ENCODE measurements around the gene SLC41A1.

DNA sequence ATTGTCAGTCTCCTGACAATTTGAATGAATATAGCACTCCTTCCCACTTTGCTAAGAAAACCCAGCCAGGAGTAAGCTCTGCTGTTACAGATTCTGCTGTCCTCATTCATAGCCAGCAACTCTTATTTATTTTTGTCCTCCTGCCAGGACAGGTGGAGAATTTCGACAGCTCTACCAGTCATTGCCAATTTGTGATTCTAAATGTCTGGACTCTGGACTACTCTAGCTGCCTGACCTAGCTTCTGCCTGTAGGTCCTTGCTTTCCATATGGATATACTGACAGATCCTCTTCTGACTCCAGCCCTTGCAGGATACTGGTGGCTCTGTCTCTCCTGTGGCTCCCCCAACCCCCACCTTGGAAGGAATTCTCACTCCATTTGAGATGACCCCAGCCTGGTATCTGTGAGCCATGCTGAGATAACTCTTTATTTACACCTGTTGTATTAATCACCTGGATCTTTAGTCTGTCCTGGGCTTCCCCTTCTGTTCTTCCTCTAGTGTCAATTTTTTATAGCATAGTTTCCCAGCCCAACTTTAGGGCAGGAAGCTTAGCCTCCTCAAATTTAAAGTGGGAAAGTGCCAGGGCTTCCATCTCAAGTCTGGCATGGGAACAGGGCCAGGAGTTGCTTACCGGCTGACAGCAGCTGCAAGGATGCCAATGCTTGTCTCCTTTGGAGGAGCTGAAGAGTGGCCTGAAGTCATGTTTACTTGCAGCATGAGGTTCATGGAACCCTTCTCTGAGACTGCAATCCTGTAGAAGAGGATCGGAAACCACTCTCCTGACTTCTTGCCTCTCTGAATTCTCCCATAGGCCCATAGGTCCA is 30.2 kb upstream of the SLC41A1 start:
- TF ChIP-seq, protein P1, sequence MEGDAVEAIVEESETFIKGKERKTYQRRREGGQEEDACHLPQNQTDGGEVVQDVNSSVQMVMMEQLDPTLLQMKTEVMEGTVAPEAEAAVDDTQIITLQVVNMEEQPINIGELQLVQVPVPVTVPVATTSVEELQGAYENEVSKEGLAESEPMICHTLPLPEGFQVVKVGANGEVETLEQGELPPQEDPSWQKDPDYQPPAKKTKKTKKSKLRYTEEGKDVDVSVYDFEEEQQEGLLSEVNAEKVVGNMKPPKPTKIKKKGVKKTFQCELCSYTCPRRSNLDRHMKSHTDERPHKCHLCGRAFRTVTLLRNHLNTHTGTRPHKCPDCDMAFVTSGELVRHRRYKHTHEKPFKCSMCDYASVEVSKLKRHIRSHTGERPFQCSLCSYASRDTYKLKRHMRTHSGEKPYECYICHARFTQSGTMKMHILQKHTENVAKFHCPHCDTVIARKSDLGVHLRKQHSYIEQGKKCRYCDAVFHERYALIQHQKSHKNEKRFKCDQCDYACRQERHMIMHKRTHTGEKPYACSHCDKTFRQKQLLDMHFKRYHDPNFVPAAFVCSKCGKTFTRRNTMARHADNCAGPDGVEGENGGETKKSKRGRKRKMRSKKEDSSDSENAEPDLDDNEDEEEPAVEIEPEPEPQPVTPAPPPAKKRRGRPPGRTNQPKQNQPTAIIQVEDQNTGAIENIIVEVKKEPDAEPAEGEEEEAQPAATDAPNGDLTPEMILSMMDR (conservative IDR thresholded peaks at IDR 0.05; ENCODE audit: low read length), result no peak
- TF ChIP-seq EZH2phosphoT487 (IDR thresholded peaks at IDR 0.05; ENCODE audit: borderline replicate concordance), result no peak

All from Loucy (cell line).